ENCODE results near the gene CD209. TPM values are rescaled to one million over a fixed set of nuclear protein-coding genes. Genes with fewer than 3 reads are reported as not detected.

Gene CD209
- polyA plus RNA-seq, 1 donor from 2014 or later, result not detected

- TF ChIP-seq TAF1 (IDR thresholded peaks at IDR 0.05; ENCODE audit: low read depth) (no peak), REST (IDR thresholded peaks at IDR 0.05; ENCODE audit: borderline replicate concordance) (no peak), EZH2 (IDR thresholded peaks at IDR 0.05; ENCODE audit: borderline replicate concordance, insufficient read depth, low read length, poor library complexity, severe bottlenecking) (no peak), EP300 (conservative IDR thresholded peaks at IDR 0.05; ENCODE audit: poor library complexity, severe bottlenecking) (no peak), CTCF (IDR thresholded peaks at IDR 0.05; ENCODE audit: poor library complexity, severe bottlenecking) (no peak), POLR2AphosphoS5 (IDR thresholded peaks at IDR 0.05) (no peak), SMC3 (conservative IDR thresholded peaks at IDR 0.05; ENCODE audit: poor library complexity) (no peak), MXI1 (conservative IDR thresholded peaks at IDR 0.05; ENCODE audit: poor library complexity, severe bottlenecking) (no peak), RAD21 (conservative IDR thresholded peaks at IDR 0.05) (no peak)
- H3K27ac ChIP-seq (ENCODE audit: low read length), result no peak overlapping the region
- no peaks in the 10 kb centered on the region for H3K9me2 ChIP-seq (ENCODE audit: insufficient read depth, low read length)
- H3K4me3 ChIP-seq (ENCODE audit: low read length), result no peak overlapping the region
- H3K36me3 ChIP-seq (ENCODE audit: insufficient read depth, low read length), result no peaks in the 10 kb centered on the region
- H3K79me2 ChIP-seq (replicated peaks; ENCODE audit: insufficient read depth, low read length), result no peaks in the 10 kb centered on the region
- peaks cover 15% of the 10 kb centered on the region for H3K27me3 ChIP-seq (ENCODE audit: insufficient read depth, low read depth, low read length)
- no peak overlapping the region for H3K4me2 ChIP-seq (ENCODE audit: low read length)
- H3K9ac ChIP-seq (ENCODE audit: low read length), result no peak overlapping the region
- no peaks in the 10 kb centered on the region for H3K9me3 ChIP-seq (ENCODE audit: low read length)
- no peak overlapping the region for H2AFZ ChIP-seq (ENCODE audit: low read depth, low read length)
- H3F3A ChIP-seq (ENCODE audit: insufficient read depth, low read length, poor library complexity, severe bottlenecking), result no peaks in the 10 kb centered on the region
- no peaks in the 10 kb centered on the region for H4K20me1 ChIP-seq (ENCODE audit: insufficient read depth)
These were observed 9.3 kb downstream of the CD209 start for GRCh38 chr19:7738023-7738422.

GRCh38 chr19:7737215-7737614 lies 10.1 kb downstream of the CD209 start:
- H3K4me2 ChIP-seq (ENCODE audit: low read length), result no peak overlapping the region
- H3K9ac ChIP-seq (ENCODE audit: low read length), result no peak overlapping the region
- no peaks in the 10 kb centered on the region for H4K20me1 ChIP-seq (ENCODE audit: insufficient read depth)
- H2AFZ ChIP-seq (ENCODE audit: low read depth, low read length), result no peak overlapping the region
- no peak overlapping the region for H3K27ac ChIP-seq (ENCODE audit: low read length)
- TF ChIP-seq CTCF (IDR thresholded peaks at IDR 0.05; ENCODE audit: poor library complexity, severe bottlenecking) (no peak), MXI1 (conservative IDR thresholded peaks at IDR 0.05; ENCODE audit: poor library complexity, severe bottlenecking) (no peak), SMC3 (conservative IDR thresholded peaks at IDR 0.05; ENCODE audit: poor library complexity) (no peak), EP300 (conservative IDR thresholded peaks at IDR 0.05; ENCODE audit: poor library complexity, severe bottlenecking) (no peak), TAF1 (IDR thresholded peaks at IDR 0.05; ENCODE audit: low read depth) (no peak), RAD21 (conservative IDR thresholded peaks at IDR 0.05) (no peak), POLR2AphosphoS5 (IDR thresholded peaks at IDR 0.05) (no peak), EZH2 (IDR thresholded peaks at IDR 0.05; ENCODE audit: borderline replicate concordance, insufficient read depth, low read length, poor library complexity, severe bottlenecking) (no peak), REST (IDR thresholded peaks at IDR 0.05; ENCODE audit: borderline replicate concordance) (no peak)
- no peak overlapping the region for H3K4me3 ChIP-seq (ENCODE audit: low read length)
- H3K27me3 ChIP-seq (ENCODE audit: insufficient read depth, low read depth, low read length), result peaks cover 20% of the 10 kb centered on the region
- H3K9me3 ChIP-seq (ENCODE audit: low read length), result no peaks in the 10 kb centered on the region
- no peaks in the 10 kb centered on the region for H3K36me3 ChIP-seq (ENCODE audit: insufficient read depth, low read length)
- H3K9me2 ChIP-seq (ENCODE audit: insufficient read depth, low read length), result no peaks in the 10 kb centered on the region
- H3K79me2 ChIP-seq (replicated peaks; ENCODE audit: insufficient read depth, low read length), result no peaks in the 10 kb centered on the region
- H3F3A ChIP-seq (ENCODE audit: insufficient read depth, low read length, poor library complexity, severe bottlenecking), result no peaks in the 10 kb centered on the region
